Activated gamma-delta T cell treated with Interleukin-2 at 50 U/mL for 16 hours (primary cell): ENCODE measurements around the gene RIN3.
A peak's percentile ranks its signal among the peaks of the same experiment; 100 is the strongest.

Source experiments
- DNase-seq: peaks from one replicate; pipeline ENCODE4 v3.0.0-alpha.2; 2020

The RIN3 gene

DNA sequence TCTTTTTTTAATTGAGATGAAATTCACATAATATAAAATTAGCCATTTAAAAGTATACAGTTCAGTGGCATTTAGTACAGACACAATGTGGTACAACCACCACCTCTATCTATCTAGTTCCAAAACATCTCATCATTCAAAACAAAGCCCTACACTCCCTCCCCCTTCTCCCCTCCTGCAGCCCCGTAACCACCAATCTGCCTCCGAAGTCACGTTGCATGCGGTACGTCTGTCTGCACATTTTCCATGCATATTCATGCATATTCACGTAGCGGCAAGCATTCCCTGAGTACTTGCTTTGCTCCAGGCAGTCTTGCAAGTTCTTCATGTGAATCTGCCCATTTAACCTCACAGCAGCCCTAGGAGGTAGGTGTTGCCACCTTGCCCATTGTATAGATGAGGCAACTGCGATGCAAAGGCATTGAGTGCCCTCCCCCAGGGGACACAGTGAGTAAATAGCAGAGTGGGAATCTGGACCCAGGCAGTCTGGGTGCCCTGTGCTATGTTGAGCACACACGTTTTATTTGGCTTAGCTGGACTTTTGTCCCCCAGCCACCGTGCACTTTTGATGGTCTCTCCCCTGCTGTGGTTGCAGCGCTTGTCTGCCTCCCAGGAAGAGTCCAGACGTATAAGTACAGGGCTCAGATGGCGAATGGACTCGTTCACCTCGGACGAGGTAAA, 43.4 kb downstream of the RIN3 start:
- no peak for DNase-seq

DNA sequence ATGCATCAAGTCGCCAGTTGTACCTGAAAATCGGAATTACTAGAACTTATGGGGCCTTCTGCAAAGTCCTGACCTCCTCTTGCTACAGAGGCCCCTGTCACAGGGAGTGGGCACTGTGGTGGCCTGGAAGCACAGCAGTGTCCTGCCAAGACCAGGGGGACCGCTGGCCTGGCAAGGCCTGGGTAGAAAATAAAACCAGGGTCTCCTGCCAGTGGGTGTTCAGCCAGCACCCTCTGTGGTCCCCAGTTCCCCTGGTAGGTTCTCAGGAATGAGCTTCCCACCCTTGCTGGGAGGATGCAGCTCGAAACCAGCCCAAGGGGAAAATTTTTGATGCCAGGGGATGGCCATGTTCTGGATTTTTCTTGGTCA, 43.9 kb downstream of the RIN3 start:
- DNase-seq = no peak

DNA sequence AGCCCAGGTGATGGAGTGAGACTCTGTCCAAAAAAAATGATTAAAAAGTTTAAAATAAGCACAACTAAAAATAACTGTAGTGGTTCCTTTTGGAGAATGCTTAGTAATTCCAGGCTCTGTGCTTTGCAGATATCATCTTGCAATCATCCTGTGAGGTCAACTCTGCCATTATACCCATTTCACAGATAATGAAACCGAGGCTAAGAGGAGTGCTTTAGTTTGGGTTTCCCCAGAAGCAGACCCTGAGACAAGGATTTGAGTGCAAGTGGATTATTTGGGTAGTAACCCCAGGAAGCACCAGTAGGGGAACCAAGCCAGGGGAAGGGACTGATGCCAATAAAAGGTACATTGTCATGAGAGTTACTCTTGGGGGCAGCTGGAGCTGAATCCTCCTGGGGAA, 44.7 kb downstream of the RIN3 start:
- no peak for DNase-seq

DNA sequence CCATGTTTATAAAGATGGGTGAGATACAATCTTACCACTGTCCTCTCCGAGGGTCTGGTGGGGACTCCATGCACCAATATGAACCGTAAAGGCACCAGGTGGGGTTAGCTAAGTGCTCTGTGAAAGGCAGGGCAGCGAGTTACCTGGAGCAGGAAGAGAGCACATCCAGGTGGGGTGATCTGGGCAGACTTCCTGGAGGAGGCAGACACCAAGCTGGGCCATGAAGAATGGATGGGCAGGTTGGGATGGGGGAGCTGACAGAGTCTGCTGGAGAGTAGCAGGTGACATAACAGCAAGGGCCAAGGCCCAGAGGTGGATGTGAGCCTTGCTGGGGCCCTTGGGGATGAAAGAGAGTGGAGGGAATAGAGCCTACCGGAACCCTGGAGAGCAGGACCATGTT, 45.9 kb downstream of the RIN3 start:
- no peak for DNase-seq

DNA sequence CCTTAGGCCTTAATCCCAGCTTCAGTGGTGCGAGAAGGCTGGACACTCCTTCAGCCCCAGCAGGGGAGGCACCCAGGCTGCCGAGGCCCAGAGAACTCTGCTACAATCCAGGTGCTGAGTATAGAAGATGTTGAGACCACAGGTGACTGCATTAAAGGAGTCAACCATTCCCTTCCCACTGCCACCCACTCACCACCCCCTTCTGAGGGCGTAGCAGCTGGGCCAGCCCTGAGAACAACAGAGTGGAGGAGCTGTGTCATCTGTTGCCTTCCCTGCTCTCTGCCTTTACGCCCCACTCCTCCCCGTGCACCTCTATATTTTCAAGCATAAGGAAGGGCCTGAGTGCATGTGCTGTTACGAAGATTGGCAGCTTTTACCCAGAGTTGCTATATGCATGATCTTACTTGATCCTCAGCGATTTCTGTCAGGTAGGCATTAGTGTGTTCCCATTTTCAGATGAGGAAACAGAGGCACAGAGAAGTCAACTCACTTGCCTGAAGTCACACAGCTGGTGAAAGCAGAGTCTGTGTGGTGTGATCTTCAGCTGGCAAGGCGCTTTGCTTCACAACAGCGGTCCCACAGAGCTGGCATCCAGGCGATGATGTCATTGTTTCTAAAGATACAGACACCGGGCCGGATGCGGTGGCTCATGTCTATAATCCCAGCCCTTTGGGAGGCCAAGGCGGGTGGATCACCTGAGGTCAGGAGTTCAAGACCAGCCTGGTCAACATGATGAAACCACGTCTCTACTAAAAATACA, 46.7 kb downstream of the RIN3 start:
- DNase-seq = no peak

DNA sequence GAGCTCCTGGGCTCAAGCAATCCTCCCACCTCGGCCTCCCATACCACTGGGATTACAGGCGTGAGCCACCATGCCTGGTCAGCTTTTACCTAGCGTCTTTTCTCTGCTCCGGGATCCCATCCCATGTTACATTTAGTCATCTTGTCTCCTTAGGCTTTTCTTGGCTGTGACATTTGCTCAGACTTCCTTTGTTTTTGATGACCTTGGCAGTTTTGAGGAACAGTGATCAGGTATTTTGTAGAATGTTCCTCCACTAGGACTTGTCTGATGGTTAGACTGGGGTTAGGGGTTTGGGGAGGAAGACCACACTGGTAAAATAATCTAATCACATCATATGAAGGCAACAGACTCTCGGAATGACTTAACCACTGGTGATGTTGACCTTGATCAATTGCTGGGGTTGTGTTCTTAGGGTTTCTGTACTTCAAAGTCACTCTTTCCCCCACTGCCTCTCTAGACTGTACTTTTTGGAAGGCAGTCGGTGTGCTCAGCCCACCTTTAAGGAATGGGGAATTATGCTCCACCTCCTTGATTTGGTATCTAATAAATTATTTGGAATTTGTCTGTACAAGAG, 48.4 kb downstream of the RIN3 start:
- no peak for DNase-seq

DNA sequence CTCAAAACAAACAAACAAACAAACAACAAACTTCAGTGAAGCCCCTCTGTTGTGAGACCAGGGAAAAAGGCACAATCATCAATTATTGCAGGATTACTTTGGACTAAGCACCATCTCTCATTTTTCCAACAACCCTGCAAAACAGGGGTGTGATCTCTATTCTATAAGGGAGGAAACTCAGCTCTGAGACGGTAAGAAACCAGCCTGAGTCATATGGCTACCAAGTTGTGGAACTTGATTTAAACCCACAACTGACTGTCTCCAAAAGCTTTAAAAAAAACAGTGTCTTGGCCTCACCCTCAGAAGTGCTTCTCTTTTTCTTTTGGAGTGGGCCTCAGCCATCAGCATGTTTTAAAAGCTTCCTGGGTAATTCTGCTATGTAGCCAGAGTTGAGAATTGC, 49.8 kb downstream of the RIN3 start:
- no peak for DNase-seq

DNA sequence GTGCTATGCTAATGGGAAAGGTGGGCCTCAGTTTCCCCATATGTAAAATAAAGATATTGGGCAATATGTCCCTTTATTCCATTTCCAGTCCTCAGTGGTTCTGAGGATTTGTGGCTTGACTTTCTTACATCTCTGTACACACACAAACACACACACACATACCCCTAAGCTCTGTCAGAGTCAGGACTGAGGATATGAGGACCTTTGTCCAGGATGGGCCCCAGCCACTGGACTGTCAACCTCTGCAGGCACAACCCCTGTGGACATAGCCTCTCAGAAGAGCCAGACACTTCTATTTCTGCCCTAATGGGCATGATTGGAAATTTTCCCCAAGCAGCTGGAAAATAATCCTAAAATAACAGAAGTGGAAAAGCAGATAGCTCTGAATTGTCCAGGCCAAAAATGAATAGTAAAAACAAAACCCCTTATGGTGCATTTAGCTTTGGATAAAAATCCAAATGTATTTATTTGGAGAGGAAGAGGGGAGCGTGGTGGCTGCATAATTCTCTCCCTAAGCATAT, 50.2 kb downstream of the RIN3 start:
- DNase-seq = no peak

DNA sequence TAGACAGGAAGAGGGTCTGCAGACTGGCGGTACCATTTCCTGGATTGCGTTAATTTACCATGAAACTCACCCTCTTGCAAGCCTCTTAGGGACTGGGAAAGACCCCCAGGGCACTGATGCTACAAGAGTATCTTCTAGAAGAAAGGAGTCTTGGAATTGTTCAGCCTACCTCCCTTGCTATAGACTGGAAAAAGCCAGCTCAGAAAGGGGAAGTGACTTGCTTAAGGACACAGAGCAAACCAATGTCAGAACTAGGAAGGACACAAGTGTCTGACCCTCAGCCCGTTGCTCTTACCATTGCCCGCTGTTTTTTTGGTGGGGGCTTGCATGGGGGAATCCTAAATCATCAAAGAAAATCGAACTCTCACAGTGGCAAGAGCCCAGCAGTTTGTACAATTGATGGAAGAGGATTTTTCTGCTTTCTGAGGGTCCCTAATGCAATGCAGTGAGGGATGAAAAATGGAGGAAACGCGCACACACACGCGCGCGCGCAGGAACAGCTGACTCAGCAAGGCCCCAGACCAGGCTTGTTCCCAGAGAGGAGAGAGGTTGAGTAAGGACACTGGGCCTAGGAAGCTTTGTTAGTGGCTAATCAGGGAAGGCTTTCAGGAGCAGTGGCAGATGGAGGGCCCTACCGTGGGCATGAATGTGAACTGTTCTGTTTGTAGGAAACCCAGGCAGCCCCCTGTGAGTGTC, 50.9 kb downstream of the RIN3 start:
- DNase-seq = no peak

DNA sequence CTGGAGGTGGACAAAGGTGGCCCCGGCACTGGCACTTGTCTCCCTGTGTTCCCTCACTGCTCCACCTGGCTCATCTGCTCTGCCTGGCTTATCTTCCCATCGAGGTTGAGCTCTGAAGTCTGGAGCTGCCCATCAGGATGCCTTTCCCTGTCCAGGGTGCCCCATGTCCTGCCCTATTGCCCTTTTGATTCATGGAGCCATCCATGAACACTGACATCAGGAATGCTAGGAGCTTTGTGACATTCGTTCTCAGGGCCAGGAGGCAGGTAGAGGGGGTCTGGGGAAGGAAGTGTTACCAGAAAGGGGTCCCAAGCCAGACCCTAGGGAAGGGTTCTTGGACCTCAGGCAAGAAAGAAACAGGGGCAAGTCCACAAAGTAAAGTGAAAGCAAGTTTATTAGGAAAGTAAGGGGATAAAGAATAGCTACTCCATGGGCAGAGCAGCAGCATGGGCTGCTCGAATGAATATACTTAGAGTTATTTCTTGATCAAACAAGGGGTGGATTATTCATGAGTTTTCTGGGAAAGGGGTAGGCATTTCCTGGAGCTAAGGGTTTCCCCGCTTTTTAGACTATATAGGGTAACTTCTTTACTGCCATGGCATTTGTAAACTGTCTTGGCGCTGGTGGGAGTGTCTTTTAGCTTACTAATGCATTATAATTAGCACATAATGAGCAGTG, 51.6 kb downstream of the RIN3 start:
- no peak for DNase-seq

DNA sequence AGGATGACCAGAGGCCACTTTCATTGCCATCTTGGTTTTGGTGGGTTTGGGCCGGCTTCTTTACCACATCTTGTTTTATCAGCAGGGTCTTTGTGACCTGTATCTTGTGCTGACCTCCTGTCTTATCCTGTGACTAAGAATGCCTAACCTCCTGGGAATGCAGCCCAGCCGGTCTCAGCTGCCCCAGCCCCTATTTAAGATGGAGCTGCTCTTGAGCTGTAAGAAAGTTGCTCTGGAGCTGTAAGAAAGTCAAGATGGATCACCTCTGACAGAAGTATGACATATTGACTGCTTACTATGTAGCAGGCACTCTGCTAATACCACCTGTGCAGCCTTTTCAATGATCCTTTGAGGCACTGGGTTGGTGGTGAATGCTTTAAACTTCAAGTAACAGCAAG, 52.1 kb downstream of the RIN3 start:
- no peak for DNase-seq

DNA sequence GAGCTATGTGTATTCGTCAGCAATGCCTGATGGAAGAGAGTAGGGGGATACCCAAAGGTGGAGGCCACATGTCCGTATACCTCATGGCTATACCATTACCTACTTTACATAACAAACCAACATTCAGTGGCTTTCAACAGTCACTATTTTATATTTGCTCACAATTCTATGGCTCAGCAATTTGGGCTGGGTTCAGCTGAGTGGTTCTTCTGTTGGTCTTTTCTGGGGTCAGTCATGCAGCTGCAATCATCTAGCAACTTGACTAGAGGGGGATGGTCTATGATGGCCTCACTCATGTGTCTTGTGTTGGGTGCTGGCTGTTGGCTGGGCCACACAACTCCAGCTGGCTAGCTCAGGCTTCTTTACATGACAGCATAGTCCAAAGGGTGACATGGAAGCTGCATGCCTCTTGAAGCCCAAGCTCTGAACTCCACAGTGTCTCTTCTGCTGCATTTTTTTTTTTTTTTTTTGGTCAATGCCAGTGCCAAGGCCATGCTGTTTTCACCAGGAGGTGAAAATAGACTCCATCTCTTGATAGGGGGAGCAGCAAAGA, 53.7 kb downstream of the RIN3 start:
- DNase-seq = no peak

DNA sequence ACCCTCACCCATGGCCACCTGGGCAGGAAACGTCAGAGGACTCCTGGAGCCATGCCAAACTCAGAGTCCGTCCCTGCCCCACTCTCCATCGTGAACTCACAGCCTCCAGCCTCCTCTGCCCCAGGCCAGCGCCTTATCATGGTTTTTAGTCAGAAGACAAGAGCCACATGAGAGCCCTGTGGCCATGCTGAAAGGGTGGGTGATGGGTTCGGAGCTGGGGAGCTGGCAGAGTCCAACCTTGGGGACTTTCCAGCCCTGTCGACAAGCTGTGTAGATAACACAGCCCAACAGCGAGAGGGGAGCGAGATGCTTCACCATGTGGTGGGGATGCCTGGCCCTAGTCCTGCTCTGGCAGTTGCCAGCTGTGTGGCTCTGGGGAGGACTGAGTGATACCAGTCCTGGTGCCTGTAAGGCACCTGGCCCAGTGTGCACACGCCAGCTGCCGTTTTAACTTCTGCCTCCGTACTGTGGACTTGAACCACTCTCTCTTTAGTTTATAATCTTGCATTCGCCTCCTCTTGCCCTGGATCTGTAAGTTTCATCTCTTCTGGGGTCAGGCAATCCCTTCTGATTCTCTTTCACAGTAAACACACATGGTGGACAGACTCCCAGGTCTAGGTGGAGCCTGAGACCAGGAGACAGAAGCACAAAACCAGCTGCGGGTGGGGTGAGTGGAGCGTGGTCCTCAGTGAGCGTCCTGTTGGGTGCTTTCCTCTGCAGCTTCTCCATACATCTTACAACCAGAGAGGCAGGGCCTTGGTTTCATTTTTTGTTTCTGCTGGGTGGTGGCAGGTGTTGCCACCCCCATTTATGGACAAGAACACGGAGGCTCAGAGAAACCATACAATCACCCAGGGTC, 55.3 kb downstream of the RIN3 start:
- peak; percentile 54 for DNase-seq

DNA sequence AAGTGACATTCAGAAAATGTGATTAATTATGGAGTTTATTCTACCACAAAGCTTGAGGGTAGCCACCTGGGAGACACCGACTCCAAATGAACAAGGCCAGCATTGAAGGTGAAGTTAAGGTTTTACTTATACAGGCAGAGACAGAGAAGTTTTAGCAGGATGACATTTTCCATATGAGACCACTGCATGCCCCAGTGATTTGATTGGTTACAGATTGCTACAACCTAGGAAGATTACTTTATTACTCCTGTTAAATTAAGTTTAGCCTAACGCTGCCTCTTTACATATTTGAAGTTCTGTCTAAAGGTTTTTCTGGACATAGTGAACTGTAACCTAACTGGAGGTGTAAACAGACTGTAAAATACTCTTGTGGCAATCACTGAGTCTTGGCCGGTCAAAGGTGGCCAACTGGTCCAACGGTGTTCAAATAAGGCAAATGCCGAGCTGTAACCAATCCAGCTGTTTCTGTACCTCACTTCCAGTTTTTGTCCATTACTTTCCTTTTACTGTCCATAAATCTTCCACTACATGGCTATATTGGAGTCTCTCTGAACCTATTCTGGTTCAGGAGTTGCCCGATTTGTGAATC, 57.2 kb downstream of the RIN3 start:
- no peak for DNase-seq

DNA sequence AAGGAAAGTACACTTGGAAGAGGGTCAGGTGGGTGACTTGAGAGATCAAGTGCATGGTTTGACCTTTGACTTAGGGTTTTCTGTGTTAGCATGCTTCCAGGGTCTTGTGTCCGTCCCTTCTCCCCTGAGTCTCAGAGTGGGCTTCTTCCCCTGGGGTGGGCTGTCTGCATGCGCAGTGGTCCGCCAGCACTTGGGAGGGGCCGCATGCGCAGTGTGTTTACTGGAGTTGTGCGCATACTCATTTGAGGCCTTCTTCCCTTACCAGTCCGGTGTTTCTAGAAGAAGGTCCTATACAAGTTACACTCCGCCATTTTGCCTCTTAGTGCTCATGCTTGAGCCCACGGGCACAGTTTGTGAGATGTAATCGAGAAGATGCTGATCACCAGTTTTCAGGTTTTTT, 58.5 kb downstream of the RIN3 start:
- no peak for DNase-seq

DNA sequence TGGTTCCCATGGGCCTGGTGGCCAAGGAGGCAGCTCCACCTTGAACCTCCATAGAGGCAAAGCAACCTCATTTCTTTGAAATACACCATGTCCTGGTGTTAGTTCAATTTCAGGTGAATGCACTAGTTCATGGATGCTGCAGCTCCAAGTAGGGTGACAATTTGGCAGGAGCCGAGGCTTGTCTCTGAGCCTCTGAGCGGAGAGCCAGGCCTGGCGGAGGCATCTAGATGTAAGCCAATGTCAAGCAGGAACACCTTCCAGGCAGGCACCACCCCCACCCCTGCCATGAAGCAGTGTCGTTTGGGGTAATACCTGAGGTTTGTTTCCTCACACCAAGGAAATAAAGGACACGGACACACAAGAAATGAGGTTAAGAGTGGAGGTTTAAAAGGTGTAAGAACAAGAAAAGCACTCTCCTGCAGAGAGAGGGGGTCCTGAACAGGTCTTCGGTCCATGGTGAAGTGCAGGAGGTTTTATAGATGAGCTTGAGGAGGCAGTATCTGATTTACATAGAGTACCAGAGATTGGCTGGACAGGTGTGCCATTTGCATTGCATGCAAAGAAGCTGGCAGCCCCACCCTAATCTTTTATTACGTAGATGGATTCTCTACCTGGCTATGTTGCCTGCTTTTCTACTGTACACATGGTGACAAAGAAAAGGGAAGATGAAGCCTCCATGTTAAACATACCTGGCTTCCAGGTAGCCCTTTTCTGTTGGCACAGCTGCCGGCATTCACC, 60.3 kb downstream of the RIN3 start:
- no peak for DNase-seq

DNA sequence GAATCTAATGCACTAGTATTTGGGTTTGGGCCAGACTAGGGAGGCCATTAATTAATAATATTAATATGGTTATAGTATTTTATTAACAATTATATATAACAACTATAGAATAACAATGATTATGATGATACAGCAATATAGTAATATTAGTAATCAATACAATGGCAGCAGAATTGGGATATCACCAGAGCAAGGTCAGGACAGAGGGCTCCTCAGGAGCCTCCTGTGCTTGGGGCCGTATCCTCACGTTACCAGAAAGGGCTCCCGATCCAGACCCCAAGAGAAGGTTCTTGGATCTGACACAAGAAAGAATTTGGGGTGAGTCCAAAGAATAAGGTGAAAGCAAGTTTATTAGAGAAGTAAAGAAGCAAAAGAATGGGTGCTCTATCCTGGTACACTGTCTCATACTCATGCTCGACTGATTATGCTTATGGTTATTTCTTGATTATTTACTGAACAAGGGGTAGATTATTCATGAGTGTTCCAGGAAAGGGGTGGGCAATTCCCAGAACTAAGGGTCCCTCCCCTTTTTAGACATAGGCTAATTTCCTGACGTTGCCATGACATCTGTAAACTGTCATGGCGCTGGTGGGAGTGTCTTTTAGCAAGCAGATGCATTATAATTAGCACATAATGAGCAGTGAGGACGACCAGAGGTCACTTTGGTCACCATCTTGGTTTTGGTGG, 61.6 kb downstream of the RIN3 start:
- no peak for DNase-seq

DNA sequence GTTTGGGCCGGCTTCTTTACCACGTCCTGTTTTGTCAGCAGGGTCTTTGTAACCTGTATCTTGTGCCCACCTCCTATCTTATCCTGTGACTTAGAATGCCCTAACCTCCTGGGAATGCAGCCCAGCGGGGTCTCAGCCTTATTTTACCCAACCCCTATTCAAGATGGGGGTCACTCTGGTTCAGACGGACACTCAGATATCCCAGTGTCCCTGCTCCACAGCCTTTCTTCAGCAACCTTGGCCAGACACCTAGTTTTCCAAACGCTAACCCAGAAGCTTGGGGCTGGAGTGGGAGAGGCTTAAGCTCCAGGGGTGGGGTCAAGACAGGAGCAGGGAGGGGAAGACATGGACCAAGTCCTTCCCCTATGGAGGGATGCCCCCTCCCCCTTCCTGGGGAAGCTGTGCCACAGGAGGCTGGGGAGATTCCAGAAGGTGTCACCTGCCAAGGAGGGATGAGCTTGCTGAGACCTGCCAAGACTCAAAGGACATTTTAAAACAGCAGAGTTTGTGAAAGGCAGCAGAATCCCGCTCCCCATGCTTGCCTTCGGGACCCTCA, 62.2 kb downstream of the RIN3 start:
- DNase-seq = no peak

DNA sequence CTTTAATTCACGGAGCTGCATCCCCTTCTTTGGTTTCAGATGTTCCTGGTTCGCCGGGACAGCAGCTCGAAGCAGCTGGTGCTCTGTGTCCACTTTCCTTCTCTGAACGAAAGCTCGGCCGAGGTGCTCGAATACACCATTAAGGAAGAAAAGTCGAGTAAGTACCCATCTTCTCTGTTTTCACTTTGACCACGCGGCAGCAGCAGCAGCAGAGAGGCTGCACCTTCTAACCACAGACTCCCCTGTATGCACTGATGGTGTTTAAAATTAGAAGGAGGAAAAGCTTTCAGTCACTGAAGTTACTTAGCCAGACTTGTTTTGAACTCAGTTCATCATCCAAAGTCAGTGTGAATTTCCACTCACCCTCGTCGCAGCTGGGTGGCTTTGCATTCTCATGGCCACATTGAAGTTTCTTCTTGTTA, 63.8 kb downstream of the RIN3 start:
- DNase-seq = peak; percentile 37

DNA sequence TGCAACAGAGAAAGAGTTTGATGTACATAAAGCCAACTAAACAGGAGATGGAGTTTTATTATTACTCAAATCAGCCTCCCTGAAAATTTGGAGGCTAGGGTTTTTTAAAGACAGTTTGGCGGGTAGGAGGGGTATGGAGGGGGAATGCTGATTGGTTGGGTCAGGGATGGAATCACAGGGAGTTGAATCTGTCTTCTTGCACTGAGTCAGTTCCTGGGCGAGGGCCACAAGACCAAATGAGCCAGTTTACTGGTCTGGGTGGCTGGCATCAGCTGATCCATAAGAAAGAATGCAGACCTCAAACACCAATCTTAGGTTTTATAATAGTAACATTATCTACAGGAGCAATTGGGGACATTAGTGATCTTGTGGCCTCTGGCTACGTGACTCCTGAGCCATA, 64.9 kb downstream of the RIN3 start:
- DNase-seq = no peak
